Smooth muscle cell (in vitro differentiated cells): ENCODE measurements around the gene PALB2. TPM values are rescaled to one million over a fixed set of nuclear protein-coding genes. Genes with fewer than 3 reads are reported as not detected.

Experiments used
- DNase-seq: peaks from one replicate; lab custom pipeline; 2025; ENCODE audit not compliant: unreplicated experiment; lab: John Stamatoyannopoulos, UW
- H2AFZ ChIP-seq: fragments of 200-600 bp; sonication (generic); 2 replicates; pipeline ENCODE4 v1.6.0; 2016; ENCODE audit warnings: antibody characterized with exemption, low read depth, mild to moderate bottlenecking
- H3F3A ChIP-seq: fragments of 200-600 bp; sonication (generic); 2 replicates; pipeline ENCODE4 v1.6.0; 2017; ENCODE audit warnings: antibody characterized with exemption, low read depth
- H3K27ac ChIP-seq: fragments of 200-600 bp; sonication (generic); 2 replicates; pipeline ENCODE4 v1.5.1; 2016; ENCODE audit warnings: low read depth, mild to moderate bottlenecking
- H3K27me3 ChIP-seq: fragments of 200-600 bp; sonication (generic); 2 replicates; pipeline ENCODE4 v1.6.1; 2016; ENCODE audit warnings: low read depth, mild to moderate bottlenecking
- H3K36me3 ChIP-seq: fragments of 200-600 bp; sonication (generic); 2 replicates; pipeline ENCODE4 v1.5.1; 2016; ENCODE audit warnings: low read depth
- H3K4me1 ChIP-seq: fragments of 200-600 bp; sonication (generic); 2 replicates; pipeline ENCODE4 v1.5.1; 2016; ENCODE audit warnings: low read depth
- H3K4me2 ChIP-seq: fragments of 200-600 bp; sonication (generic); 2 replicates; pipeline ENCODE4 v1.6.0; 2016; ENCODE audit warnings: mild to moderate bottlenecking
- H3K4me3 ChIP-seq: fragments of 200-600 bp; sonication (generic); 2 replicates; pipeline ENCODE4 v1.5.1; 2016; ENCODE audit warnings: mild to moderate bottlenecking
- H3K79me2 ChIP-seq: fragments of 200-600 bp; sonication (generic); 2 replicates; pipeline ENCODE4 v1.6.0; 2016; ENCODE audit warnings: low read depth, mild to moderate bottlenecking
- H3K9ac ChIP-seq: fragments of 200-600 bp; sonication (generic); 2 replicates; pipeline ENCODE4 v1.6.0; 2016; ENCODE audit warnings: low read depth
- H3K9me3 ChIP-seq: fragments of 200-600 bp; sonication (generic); replicated peaks from 2 replicates; pipeline ENCODE4 v1.5.1; 2016; ENCODE audit warnings: low read depth
- H4K20me1 ChIP-seq: fragments of 200-600 bp; sonication (generic); 2 replicates; pipeline ENCODE4 v1.6.0; 2016; ENCODE audit warnings: low read depth
- WGBS: methylation state at CpG from one replicate; pipeline ENCODE4 v1.1.7; 2016; ENCODE audit warnings: low lambda C conversion rate; 5-methylcytosine and 5-hydroxymethylcytosine counted together
- polyA plus RNA-seq: library from polyadenylated mRNA; unstranded; fragments of >200 nt; fragmentation: Nextera tagmentation; extraction: Ambion mirVana; gene quantifications from 2 replicates; pipeline ENCODE4 v1.2.1, GENCODE V29; 2016
- total RNA-seq: library from RNA; depleted of rRNA; stranded (reverse); fragments of >200 nt; gene quantifications from 2 replicates; pipeline ENCODE4 v1.2.3, GENCODE V29; 2014
- TF ChIP-seq, protein P1 (sequence below): fragments of 200-600 bp; sonication (generic); IDR thresholded peaks from 2 replicates; pipeline ENCODE4 v1.5.1; 2017; ENCODE audit warnings: borderline replicate concordance, mild to moderate bottlenecking, antibody characterized with exemption; ENCODE audit not compliant: insufficient read depth, poor library complexity, severe bottlenecking

Gene PALB2
- total and polyA plus RNA-seq, 2 experiments from 2014 or later = 4.1 to 4.6 TPM

DNA sequence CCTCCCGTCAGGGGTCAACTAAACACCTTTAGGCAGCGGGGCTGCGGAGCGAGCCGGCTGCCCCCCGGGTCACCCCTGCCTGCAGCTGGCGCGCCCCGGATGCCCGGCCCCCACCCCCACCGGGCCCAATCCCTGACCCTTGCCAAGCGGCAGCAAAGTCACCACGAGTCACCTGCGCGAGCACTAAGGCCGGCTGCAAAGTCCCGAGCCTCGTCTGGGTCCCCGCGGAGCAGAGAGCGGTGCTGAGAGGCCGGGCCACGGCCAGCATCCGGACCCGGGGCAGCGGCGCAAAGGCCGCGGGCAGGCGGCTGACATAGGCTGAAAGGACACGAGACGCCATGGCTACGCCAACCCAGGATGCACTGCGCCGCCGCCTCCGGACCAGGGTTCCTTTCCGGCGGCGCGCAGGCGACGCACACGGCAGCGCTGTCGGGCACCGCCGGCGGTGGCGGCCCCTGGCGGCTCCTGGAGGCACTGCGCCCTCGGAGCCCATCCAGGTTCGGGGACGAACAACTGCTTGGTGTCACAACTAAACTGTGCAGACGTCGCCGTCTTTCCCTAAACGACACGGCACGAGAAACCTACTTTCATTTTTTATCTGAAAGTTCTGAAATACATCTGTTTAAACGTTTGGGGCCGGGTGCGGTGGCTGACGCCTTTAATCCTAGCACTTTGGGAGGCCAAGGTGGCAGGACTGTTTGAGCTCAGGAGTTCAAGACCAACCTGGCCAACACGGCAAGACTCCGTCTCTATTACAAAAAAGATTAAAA is 45.0 kb downstream of the PALB2 start, which contains the start of gene NDUFAB1:
Gene NDUFAB1 (minus strand): TSS at position 366 of the 770 bp plus-strand sequence. CDS start 26 bp downstream, at position 340.
- Histone ChIP-seq H3K9me3 (no peaks in the 10 kb centered on the region), H3K4me1 (peaks cover 8% of the 10 kb centered on the region), H3K36me3 (peaks cover 5% of the 10 kb centered on the region), H3K79me2 (peaks cover 48% of the 10 kb centered on the region), H3K4me3 (peak within 1 kb of the TSS; percentile 97), H2AFZ (peak within 1 kb of the TSS; percentile 98), H3K4me2 (peak within 1 kb of the TSS; percentile 99), H3K9ac (peak within 1 kb of the TSS; percentile 96), H3K27ac (no peak within 1 kb of the TSS), H3K27me3 (no peaks in the 10 kb centered on the region), H4K20me1 (peaks cover 27% of the 10 kb centered on the region), H3F3A (no peaks in the 10 kb centered on the region)
- 3% methylated on average over 59 of the region's 67 CpGs for WGBS
- peak; percentile 72 for DNase-seq
- TF ChIP-seq, protein P1, sequence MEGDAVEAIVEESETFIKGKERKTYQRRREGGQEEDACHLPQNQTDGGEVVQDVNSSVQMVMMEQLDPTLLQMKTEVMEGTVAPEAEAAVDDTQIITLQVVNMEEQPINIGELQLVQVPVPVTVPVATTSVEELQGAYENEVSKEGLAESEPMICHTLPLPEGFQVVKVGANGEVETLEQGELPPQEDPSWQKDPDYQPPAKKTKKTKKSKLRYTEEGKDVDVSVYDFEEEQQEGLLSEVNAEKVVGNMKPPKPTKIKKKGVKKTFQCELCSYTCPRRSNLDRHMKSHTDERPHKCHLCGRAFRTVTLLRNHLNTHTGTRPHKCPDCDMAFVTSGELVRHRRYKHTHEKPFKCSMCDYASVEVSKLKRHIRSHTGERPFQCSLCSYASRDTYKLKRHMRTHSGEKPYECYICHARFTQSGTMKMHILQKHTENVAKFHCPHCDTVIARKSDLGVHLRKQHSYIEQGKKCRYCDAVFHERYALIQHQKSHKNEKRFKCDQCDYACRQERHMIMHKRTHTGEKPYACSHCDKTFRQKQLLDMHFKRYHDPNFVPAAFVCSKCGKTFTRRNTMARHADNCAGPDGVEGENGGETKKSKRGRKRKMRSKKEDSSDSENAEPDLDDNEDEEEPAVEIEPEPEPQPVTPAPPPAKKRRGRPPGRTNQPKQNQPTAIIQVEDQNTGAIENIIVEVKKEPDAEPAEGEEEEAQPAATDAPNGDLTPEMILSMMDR = peak; percentile 99

DNA sequence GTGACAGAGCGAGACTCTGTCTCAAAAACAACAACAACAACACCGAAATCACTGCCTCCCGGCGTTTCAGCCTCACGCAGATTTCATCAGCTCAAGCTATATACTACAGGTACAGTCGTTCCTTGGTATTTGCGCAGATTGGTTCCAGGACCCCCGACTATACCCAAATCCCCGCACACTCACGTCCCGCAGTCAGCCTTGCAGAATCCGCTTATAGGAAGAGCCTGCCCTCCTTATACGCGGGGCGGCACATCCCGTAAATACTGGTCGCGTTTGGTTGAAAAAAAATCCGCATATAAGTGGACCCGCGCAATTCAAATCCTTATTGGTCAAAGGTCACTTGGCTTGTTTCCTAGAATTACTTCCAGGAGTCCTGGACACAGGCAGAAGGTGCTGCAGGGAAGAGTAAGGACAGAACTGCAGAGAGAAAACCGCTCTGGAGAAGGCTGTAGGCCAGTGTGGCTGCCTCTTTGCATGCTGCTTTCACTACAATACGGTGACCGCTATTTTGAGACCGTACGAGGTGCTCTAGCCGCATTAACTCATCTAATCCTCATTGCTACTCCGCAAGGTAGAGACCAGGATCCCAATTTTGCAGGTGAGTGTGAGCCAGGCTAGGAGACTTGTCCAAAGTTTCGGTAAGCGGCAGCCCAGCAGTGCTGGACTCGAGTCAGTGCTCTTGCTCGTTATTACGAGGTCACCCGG is 45.7 kb downstream of the PALB2 start:
- DNase-seq = no peak
- Histone ChIP-seq H3K36me3 (peaks cover 5% of the 10 kb centered on the region), H3K4me3 (peak overlapping the region; percentile 97), H2AFZ (peak overlapping the region; percentile 97), H3K4me2 (peak overlapping the region; percentile 99), H3K4me1 (peaks cover 8% of the 10 kb centered on the region), H3K27ac (no peak overlapping the region), H4K20me1 (peaks cover 34% of the 10 kb centered on the region), H3K79me2 (peaks cover 56% of the 10 kb centered on the region), H3K9ac (peak overlapping the region; percentile 96), H3K27me3 (no peaks in the 10 kb centered on the region), H3F3A (no peaks in the 10 kb centered on the region), H3K9me3 (no peaks in the 10 kb centered on the region)
- WGBS = 20% methylated on average over 34 of the region's 34 CpGs
- TF ChIP-seq, protein P1 = no peak

DNA sequence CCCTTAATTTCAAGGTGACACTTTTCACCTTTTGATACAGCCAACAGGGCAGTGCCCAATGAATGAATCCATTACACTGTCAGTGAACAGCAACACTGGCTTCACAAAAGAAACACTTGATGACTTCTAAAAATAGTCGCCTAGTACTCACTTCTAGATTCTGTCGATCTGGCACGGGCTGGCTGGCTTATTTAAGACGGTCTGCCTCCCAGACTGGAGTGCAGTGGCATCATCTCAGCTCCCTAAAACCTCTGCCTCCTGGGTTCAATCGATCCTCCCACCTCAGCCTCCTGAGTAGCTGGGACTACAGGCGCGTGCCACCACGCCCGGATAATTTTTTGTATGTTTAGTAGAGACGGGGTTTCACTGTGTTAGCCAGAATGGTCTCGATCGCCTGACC is 46.9 kb downstream of the PALB2 start:
- H3K4me3 ChIP-seq = no peak overlapping the region
- WGBS = over 99% methylated on average over 12 of the region's 12 CpGs

More for the DNA sequence above, 46.9 kb downstream of the PALB2 start:
- H4K20me1 ChIP-seq = peaks cover 46% of the 10 kb centered on the region
- no peaks in the 10 kb centered on the region for H3K27me3 ChIP-seq
- H3K9me3 ChIP-seq = no peaks in the 10 kb centered on the region
- H3K36me3 ChIP-seq = peaks cover 9% of the 10 kb centered on the region
- H3K9ac ChIP-seq = no peak overlapping the region
- H3F3A ChIP-seq = no peaks in the 10 kb centered on the region
- no peak for DNase-seq
- peaks cover 8% of the 10 kb centered on the region for H3K4me1 ChIP-seq
- peaks cover 68% of the 10 kb centered on the region for H3K79me2 ChIP-seq
- H2AFZ ChIP-seq = no peak overlapping the region
- peak overlapping the region; percentile 99 for H3K4me2 ChIP-seq
- H3K27ac ChIP-seq = no peak overlapping the region
- TF ChIP-seq, protein P1 = no peak
